Calu3 (cell line): ENCODE results near the gene CXCL12. TPM values are rescaled to one million over a fixed set of nuclear protein-coding genes. Genes with fewer than 3 reads are reported as not detected.

Experiments used
- BruUV-seq: library from RNA; stranded (reverse); fragments of 400-500 nt; replicated peaks from 2 replicates; lab custom pipeline; 2021; lab: Mats Ljungman, UMichigan
- CTCF ChIA-PET: fragments of 300-600 bp; sonication (Branson Sonifier 250); formaldehyde crosslinking; loops from one replicate; lab custom pipeline; 2022; ENCODE audit warnings: antibody characterized with exemption; lab: Charles Lee
- DNase-seq: peaks from one replicate; pipeline ENCODE4 v3.0.0; 2022
- H3K27ac Mint-ChIP-seq: one replicate; pipeline ENCODE4 v1.8.0; 2022; ENCODE audit warnings: mixed read lengths; ENCODE audit not compliant: unreplicated experiment
- H3K27me3 Mint-ChIP-seq: one replicate; pipeline ENCODE4 v1.8.0; 2022; ENCODE audit warnings: mixed read lengths; ENCODE audit not compliant: unreplicated experiment
- H3K36me3 Mint-ChIP-seq: one replicate; pipeline ENCODE4 v1.8.0; 2022; ENCODE audit warnings: mild to moderate bottlenecking, moderate library complexity, mixed read lengths; ENCODE audit not compliant: insufficient read depth, unreplicated experiment
- H3K4me1 Mint-ChIP-seq: one replicate; pipeline ENCODE4 v1.8.0; 2022; ENCODE audit warnings: mild to moderate bottlenecking, low read depth, mixed read lengths; ENCODE audit not compliant: unreplicated experiment
- H3K4me3 Mint-ChIP-seq: one replicate; pipeline ENCODE4 v1.8.0; 2022; ENCODE audit warnings: mild to moderate bottlenecking, low read depth, moderate library complexity, mixed read lengths; ENCODE audit not compliant: unreplicated experiment
- H3K9me3 Mint-ChIP-seq: one replicate; pipeline ENCODE4 v1.8.0; 2022; ENCODE audit warnings: low read depth, mixed read lengths; ENCODE audit not compliant: unreplicated experiment
- intact Hi-C: fragments of 100-400 bp; cut with micrococcal nuclease; formaldehyde crosslinking; loops from one replicate; pipeline ENCODE4 v1.10.0; 2022; ENCODE audit not compliant: unreplicated experiment
- total RNA-seq: library from RNA; stranded (reverse); gene quantifications from 2 replicates; pipeline ENCODE4 v1.2.3, GENCODE V29; 2022
- TF ChIP-seq, protein P1 (sequence below): fragments of 200-600 bp; IDR thresholded peaks from one replicate; pipeline ENCODE4 v1.8.0; 2022; ENCODE audit warnings: antibody characterized with exemption; ENCODE audit not compliant: unreplicated experiment

Gene CXCL12
- total RNA-seq, 1 experiment from 2014 or later, result not detected

DNA sequence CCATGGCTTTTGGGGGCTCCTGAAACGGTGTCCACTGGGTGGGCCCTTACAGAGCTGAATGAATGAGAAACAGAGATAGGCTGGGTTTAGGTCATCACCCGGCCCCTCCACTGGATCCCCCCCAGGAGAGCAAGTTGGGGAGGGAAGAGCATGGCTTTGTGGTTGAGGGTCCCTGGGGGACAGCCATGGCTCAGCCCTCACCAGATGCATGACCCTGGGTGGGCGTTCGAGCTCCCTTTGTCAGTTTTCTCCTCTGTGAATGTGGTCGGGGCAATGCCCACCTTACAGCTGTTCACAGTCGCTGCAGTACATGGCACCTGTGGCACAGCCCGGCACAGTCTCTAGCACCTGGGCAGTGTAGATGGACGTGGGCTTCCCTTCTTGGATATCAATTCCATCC is 40.6 kb upstream of the CXCL12 start:
- no peak overlapping the region for H3K27ac Mint-ChIP-seq
- no peak for DNase-seq
- intact Hi-C loops, result no loop called here
- no peak overlapping the region for H3K4me3 Mint-ChIP-seq
- H3K27me3 Mint-ChIP-seq, result peaks cover 16% of the 10 kb centered on the region
- TF ChIP-seq, protein P1, sequence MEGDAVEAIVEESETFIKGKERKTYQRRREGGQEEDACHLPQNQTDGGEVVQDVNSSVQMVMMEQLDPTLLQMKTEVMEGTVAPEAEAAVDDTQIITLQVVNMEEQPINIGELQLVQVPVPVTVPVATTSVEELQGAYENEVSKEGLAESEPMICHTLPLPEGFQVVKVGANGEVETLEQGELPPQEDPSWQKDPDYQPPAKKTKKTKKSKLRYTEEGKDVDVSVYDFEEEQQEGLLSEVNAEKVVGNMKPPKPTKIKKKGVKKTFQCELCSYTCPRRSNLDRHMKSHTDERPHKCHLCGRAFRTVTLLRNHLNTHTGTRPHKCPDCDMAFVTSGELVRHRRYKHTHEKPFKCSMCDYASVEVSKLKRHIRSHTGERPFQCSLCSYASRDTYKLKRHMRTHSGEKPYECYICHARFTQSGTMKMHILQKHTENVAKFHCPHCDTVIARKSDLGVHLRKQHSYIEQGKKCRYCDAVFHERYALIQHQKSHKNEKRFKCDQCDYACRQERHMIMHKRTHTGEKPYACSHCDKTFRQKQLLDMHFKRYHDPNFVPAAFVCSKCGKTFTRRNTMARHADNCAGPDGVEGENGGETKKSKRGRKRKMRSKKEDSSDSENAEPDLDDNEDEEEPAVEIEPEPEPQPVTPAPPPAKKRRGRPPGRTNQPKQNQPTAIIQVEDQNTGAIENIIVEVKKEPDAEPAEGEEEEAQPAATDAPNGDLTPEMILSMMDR, result no peak
- H3K9me3 Mint-ChIP-seq, result no peaks in the 10 kb centered on the region
- no peaks in the 10 kb centered on the region for H3K4me1 Mint-ChIP-seq
- CTCF ChIA-PET, result no interaction called here
- no peaks in the 10 kb centered on the region for H3K36me3 Mint-ChIP-seq
- BruUV-seq, result no TSS peak

DNA sequence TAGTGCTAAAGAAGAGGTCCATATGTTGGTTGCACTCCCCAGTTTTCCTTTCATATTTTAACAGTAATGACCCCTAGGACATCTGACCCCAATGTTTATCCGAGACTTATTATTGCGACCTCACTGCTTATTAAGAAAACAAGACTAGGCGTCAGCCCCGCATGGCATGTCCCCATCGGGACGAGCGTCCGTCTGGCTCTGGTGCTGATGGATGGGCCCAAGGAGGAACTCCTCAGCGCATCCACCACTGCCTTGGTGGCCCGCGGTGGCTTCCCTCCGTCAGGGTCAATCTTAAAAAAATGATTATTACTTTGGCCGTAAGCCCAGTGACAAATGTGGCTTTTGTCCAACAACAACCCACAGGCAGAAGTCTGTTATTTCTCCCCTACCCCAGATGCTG is 40.1 kb upstream of the CXCL12 start:
- Mint-ChIP-seq H3K27me3 (peaks cover 16% of the 10 kb centered on the region), H3K27ac (no peak overlapping the region), H3K9me3 (no peaks in the 10 kb centered on the region), H3K36me3 (no peaks in the 10 kb centered on the region), H3K4me3 (no peak overlapping the region), H3K4me1 (no peaks in the 10 kb centered on the region)
- CTCF ChIA-PET, result interaction anchor here (0.7 kb wide), 1 partner anchor 397 kb away, joined by 3 read pairs; no protein-coding TSS in a partner anchor
- intact Hi-C loops, result no loop called here
- BruUV-seq, result no TSS peak
- TF ChIP-seq, protein P1, result no peak
- DNase-seq, result no peak

DNA sequence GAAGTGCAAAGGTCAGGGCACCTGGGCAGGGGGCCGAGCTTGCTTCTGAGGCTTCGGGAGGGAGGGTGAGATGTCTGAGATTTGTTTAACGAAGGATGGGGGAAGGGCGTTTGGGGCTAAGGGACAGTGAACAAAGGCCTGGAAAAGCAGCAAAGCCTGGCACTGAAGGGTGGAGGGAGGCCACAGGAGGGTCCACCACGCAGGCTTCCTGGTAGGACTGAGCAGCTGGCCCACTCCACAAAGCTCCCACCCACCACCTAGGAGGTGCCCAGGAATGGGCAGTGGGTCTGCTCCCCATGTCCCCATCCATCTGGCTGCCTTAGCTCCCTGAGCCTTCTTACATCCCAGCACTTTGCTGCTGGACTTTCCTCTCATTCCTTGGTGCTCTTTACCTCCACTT is 39.4 kb upstream of the CXCL12 start:
- intact Hi-C loops, result no loop called here
- CTCF ChIA-PET, result interaction anchor here (0.7 kb wide), 1 partner anchor 397 kb away, joined by 3 read pairs; no protein-coding TSS in a partner anchor
- Mint-ChIP-seq H3K9me3 (no peaks in the 10 kb centered on the region), H3K36me3 (no peaks in the 10 kb centered on the region), H3K27ac (no peak overlapping the region), H3K4me3 (no peak overlapping the region), H3K27me3 (peaks cover 16% of the 10 kb centered on the region), H3K4me1 (no peaks in the 10 kb centered on the region)
- DNase-seq, result no peak
- TF ChIP-seq, protein P1, result no peak
- BruUV-seq, result no TSS peak

DNA sequence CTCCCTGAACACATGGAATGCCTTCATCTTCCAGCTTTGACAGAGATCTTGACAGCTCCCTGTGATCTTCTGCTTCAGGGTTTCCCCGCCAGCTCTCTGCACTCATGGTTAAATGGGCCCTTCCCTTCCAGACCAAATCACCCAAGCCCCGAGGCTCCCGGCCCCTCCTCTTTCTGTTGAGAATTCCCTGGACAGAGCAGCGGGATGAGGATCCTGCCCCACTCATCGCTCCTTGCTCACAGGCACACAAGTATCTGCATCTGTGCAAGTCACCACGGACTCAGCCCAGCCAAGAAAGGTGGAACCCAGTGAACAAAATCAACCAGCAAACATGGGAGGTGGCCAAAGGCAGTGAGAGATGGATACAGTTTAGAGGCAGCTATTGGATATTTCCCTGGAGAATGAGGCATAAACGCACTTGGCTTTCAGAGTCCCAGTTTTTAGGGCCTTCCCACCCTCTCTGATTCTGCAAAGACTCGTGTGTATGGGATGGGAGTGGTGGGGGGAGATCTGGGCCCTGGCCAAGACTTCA is 37.7 kb upstream of the CXCL12 start:
- no peak overlapping the region for H3K4me3 Mint-ChIP-seq
- H3K27ac Mint-ChIP-seq, result no peak overlapping the region
- peaks cover 23% of the 10 kb centered on the region for H3K27me3 Mint-ChIP-seq
- H3K4me1 Mint-ChIP-seq, result no peaks in the 10 kb centered on the region
- TF ChIP-seq, protein P1, result no peak
- H3K9me3 Mint-ChIP-seq, result peaks cover 1% of the 10 kb centered on the region
- intact Hi-C loops, result no loop called here
- CTCF ChIA-PET, result no interaction called here
- DNase-seq, result no peak
- no TSS peak for BruUV-seq
- no peaks in the 10 kb centered on the region for H3K36me3 Mint-ChIP-seq
